GM19395 (cell line): ENCODE measurements around the gene AP4M1.

ENCODE experiments used
- ATAC-seq: cut with Tn5 transposase; IDR thresholded peaks from one replicate; pipeline ENCODE4 v1.9.1; 2021; ENCODE audit warnings: mild to moderate bottlenecking, moderate library complexity; ENCODE audit not compliant: unreplicated experiment

Gene AP4M1

GRCh38 chr7:100101016-100101862, at the start of gene AP4M1, which contains the start of gene MCM7:
TSS of gene AP4M1 (plus strand) at chr7:100101643. CDS start at chr7:100101715, 72 bp downstream.
TSS of gene MCM7 (minus strand) at chr7:100101397. CDS start at chr7:100101294, 103 bp downstream.
- ATAC-seq: peak; percentile 88

- no peak for ATAC-seq
Measured at GRCh38 chr7:100053215-100053614, 48.2 kb upstream of the AP4M1 start.

GRCh38 chr7:100057006-100057405, 44.4 kb upstream of the AP4M1 start:
- ATAC-seq: no peak

- no peak for ATAC-seq
Measured at GRCh38 chr7:100059251-100059739, 42.1 kb upstream of the AP4M1 start.

GRCh38 chr7:100061518-100062193, 39.8 kb upstream of the AP4M1 start:
- ATAC-seq: no peak

- ATAC-seq: no peak
Measured at GRCh38 chr7:100063376-100063775, 38.1 kb upstream of the AP4M1 start.

- ATAC-seq: no peak
Measured at GRCh38 chr7:100064162-100064561, 37.3 kb upstream of the AP4M1 start.

GRCh38 chr7:100065452-100066186, 35.8 kb upstream of the AP4M1 start:
- no peak for ATAC-seq

- no peak for ATAC-seq
Measured at GRCh38 chr7:100066953-100067352, 34.5 kb upstream of the AP4M1 start.

- no peak for ATAC-seq
Measured at GRCh38 chr7:100069991-100070390, 31.5 kb upstream of the AP4M1 start.

GRCh38 chr7:100071018-100071723, 30.3 kb upstream of the AP4M1 start:
- ATAC-seq: no peak

GRCh38 chr7:100072462-100072861, 29.0 kb upstream of the AP4M1 start:
- ATAC-seq: no peak

GRCh38 chr7:100074841-100075240, 26.6 kb upstream of the AP4M1 start:
- no peak for ATAC-seq

GRCh38 chr7:100075418-100075817, 26.0 kb upstream of the AP4M1 start:
- no peak for ATAC-seq

- ATAC-seq: no peak
Measured at GRCh38 chr7:100077205-100077604, 24.2 kb upstream of the AP4M1 start.

- ATAC-seq: no peak
Measured at GRCh38 chr7:100079024-100079560, 22.4 kb upstream of the AP4M1 start.

- ATAC-seq: peak; percentile 17
Measured at GRCh38 chr7:100080907-100081534, 20.4 kb upstream of the AP4M1 start.

- ATAC-seq: peak; percentile 80
Measured at GRCh38 chr7:100081535-100082102, 19.8 kb upstream of the AP4M1 start, which contains the start of gene ZNF3. TSS of gene ZNF3 (minus strand) at chr7:100081723. CDS start at chr7:100077357, 4,366 bp downstream.

- ATAC-seq: no peak
Measured at GRCh38 chr7:100082978-100083377, 18.5 kb upstream of the AP4M1 start.
